ENCODE results near the gene AGBL5. TPM values are rescaled to one million over a fixed set of nuclear protein-coding genes. Genes with fewer than 3 reads are reported as not detected.

The AGBL5 gene
- total and polyA plus RNA-seq, 9 of the 15 experiments (the other 6 are each of a cell fraction or from before 2014, with no cell fraction given), result 3.3 to 52.7 (median 26.2) TPM

- DNase-seq (ENCODE audit: extremely low read depth in 1 of 4, low spot score in 3 of 4), result no peak
- Histone ChIP-seq H3K4me1 (replicated peaks in 1 of 2; ENCODE audit: control insufficient read depth in 2 of 2, insufficient read depth in 2 of 2, low read length in 2 of 2) (peaks cover 22 to 44% of the 10 kb centered on the region in 2 experiments), H3K9ac (ENCODE audit: insufficient read depth in 1 of 2, low read depth in 2 of 2, low read length in 2 of 2) (no peak overlapping the region; a peak in 1 of 4 replicates), H3K9me3 (replicated peaks; ENCODE audit: control insufficient read depth, insufficient read depth, low read depth, low read length) (no peaks in the 10 kb centered on the region), H3K27me3 (ENCODE audit: control insufficient read depth in 2 of 2, insufficient read depth in 2 of 2, low read length in 2 of 2) (no peaks in the 10 kb centered on the region), H3K27ac (ENCODE audit: extremely low read depth, low read depth, low read length) (no peak overlapping the region), H3K9me1 (ENCODE audit: control insufficient read depth, insufficient read depth, low read length) (no peaks in the 10 kb centered on the region), H3K4me2 (ENCODE audit: insufficient read depth, low read length) (no peak overlapping the region), H3K4me3 (no peak overlapping the region), H3K79me2 (ENCODE audit: control insufficient read depth, insufficient read depth, low read length) (peaks cover 17% of the 10 kb centered on the region), H4K20me1 (replicated peaks; ENCODE audit: control insufficient read depth, insufficient read depth, low read length) (0 out of 2 replicates have a peak, but pooled peaks cover 7% of the 10 kb centered on the region), H3K36me3 (ENCODE audit: control insufficient read depth, insufficient read depth, low read length) (peaks cover 79% of the 10 kb centered on the region), H2AFZ (ENCODE audit: low read depth, low read length) (no peak overlapping the region)
- no TSS peak for BruUV-seq (replicated peaks)
- FAIRE-seq, result no peak
- TF ChIP-seq ZBTB33 (CRISPR knock-in tag; IDR thresholded peaks at IDR 0.05) (peak; percentile 97), CTCF (IDR thresholded peaks at IDR 0.05 in 2 of 3, conservative IDR thresholded peaks at IDR 0.05 in 1 of 3; ENCODE audit: insufficient read depth in 2 of 3, low read depth in 1 of 3, low read length in 3 of 3) (peak; percentile 15 to 20 (median 16); a peak in 2 of 6 replicates), POLR2G (IDR thresholded peaks at IDR 0.05; ENCODE audit: low read depth, low read length) (peak; percentile 58), PYGO2 (tag; IDR thresholded peaks at IDR 0.05) (no peak), POLR2A (conservative IDR thresholded peaks at IDR 0.05) (0 out of 2 replicates have a peak, but pooled peaks have one; percentile 11), USF2 (CRISPR knock-in tag; IDR thresholded peaks at IDR 0.05) (no peak), ESRRA (IDR thresholded peaks at IDR 0.05; ENCODE audit: borderline replicate concordance, low read depth) (no peak), RAD21 (CRISPR knock-in tag; conservative IDR thresholded peaks at IDR 0.05 in 1 of 2, IDR thresholded peaks at IDR 0.05 in 1 of 2) (peak in 1 of 2 experiments; percentile 26; a peak in 2 of 4 replicates), RBM22 (IDR thresholded peaks at IDR 0.05; ENCODE audit: low read depth, low read length, poor library complexity, severe bottlenecking) (peak; percentile 66)
- intact Hi-C loops (cut with micrococcal nuclease), result no loop called here
- WGBS (ENCODE audit: insufficient coverage, low coverage, missing lambda C conversion rate), result 89% methylated on average over 10 of the region's 12 CpGs
- CTCF ChIA-PET (ENCODE audit: low intra/inter-chr PET ratio), result no interaction called here
- POLR2A ChIA-PET, result interaction anchor here (0.6 to 1.5 kb wide), 9 partner anchors 8 to 576 kb away, joined by 3 to 6 read pairs (median 3); no protein-coding TSS in a partner anchor
- peak; percentile 29 for ATAC-seq
- in situ Hi-C loops (cut with MboI), result loop anchor here (5.0 kb wide), 1 partner anchor 183 kb away; no protein-coding TSS in a partner anchor
Measured at GRCh38 chr2:27024812-27025211, 26.7 kb upstream of the AGBL5 start.
